ENCODE data around the gene STXBP3. TPM values are rescaled to one million over a fixed set of nuclear protein-coding genes. Genes with fewer than 3 reads are reported as not detected.
"Not testable (repeated sequence)": the region's sequence is repeated elsewhere in the genome, so short reads cannot be mapped to it uniquely, and the experiment has no call there.

The STXBP3 gene
- total and polyA plus RNA-seq, 2 donors (not counting 1 experiment from before 2014, with no cell fraction given) = 55.3 to 71.0 TPM

GRCh38 chr1:108701176-108701849 is 45.2 kb upstream of the STXBP3 start:
- DNase-seq (ENCODE audit: low read depth in 2 of 2) = no peak
- H3K27ac ChIP-seq (ENCODE audit: insufficient read depth, low read length) = no peak overlapping the region
- no peak overlapping the region for H3K9ac ChIP-seq (ENCODE audit: insufficient read depth, low read length)
- TF ChIP-seq EZH2 (IDR thresholded peaks at IDR 0.05; ENCODE audit: low read length, missing control alignments) (no peak), CTCF (conservative IDR thresholded peaks at IDR 0.05 in 1 of 2, IDR thresholded peaks at IDR 0.05 in 1 of 2; ENCODE audit: low read depth in 1 of 2, low read length in 2 of 2) (no peak)
- H3K27me3 ChIP-seq (ENCODE audit: control insufficient read depth, insufficient read depth, low read length) = no peaks in the 10 kb centered on the region
- H2AFZ ChIP-seq (ENCODE audit: low read length) = no peak overlapping the region
- H3K79me2 ChIP-seq (ENCODE audit: control insufficient read depth, insufficient read depth, low read length) = peaks cover 9% of the 10 kb centered on the region
- H3K9me3 ChIP-seq (ENCODE audit: control insufficient read depth, insufficient read depth, low read depth, low read length) = no peaks in the 10 kb centered on the region
- H4K20me1 ChIP-seq (ENCODE audit: control insufficient read depth, extremely low read depth, insufficient read depth, low read length) = no peaks in the 10 kb centered on the region
- H3K4me3 ChIP-seq (replicated peaks in 1 of 4; ENCODE audit: control extremely low read depth in 1 of 4, insufficient read depth in 1 of 4, low read depth in 3 of 4, low read length in 4 of 4) = no peak overlapping the region
- peaks cover 18% of the 10 kb centered on the region for H3K36me3 ChIP-seq (ENCODE audit: control insufficient read depth, insufficient read depth, low read length)
- H3K4me1 ChIP-seq (ENCODE audit: control insufficient read depth, extremely low read depth, insufficient read depth, low read length) = peaks cover 15% of the 10 kb centered on the region
- H3K4me2 ChIP-seq (ENCODE audit: extremely low read depth, insufficient read depth, low read length) = no peak overlapping the region

- H3K27ac ChIP-seq (ENCODE audit: insufficient read depth, low read length); H3K4me3 ChIP-seq (replicated peaks in 1 of 4; ENCODE audit: control extremely low read depth in 1 of 4, insufficient read depth in 1 of 4, low read depth in 3 of 4, low read length in 4 of 4); H3K9ac ChIP-seq (ENCODE audit: insufficient read depth, low read length); DNase-seq (ENCODE audit: low read depth in 2 of 2); H3K79me2 ChIP-seq (ENCODE audit: control insufficient read depth, insufficient read depth, low read length); H2AFZ ChIP-seq (ENCODE audit: low read length); H4K20me1 ChIP-seq (ENCODE audit: control insufficient read depth, extremely low read depth, insufficient read depth, low read length); H3K4me2 ChIP-seq (ENCODE audit: extremely low read depth, insufficient read depth, low read length); H3K27me3 ChIP-seq (ENCODE audit: control insufficient read depth, insufficient read depth, low read length); H3K9me3 ChIP-seq (ENCODE audit: control insufficient read depth, insufficient read depth, low read depth, low read length): not testable (repeated sequence)
- Histone ChIP-seq H3K36me3 (ENCODE audit: control insufficient read depth, insufficient read depth, low read length) (peaks cover 16% of the 10 kb centered on the region), H3K4me1 (ENCODE audit: control insufficient read depth, extremely low read depth, insufficient read depth, low read length) (peaks cover 15% of the 10 kb centered on the region)
Measured at GRCh38 chr1:108702109-108702508, 44.4 kb upstream of the STXBP3 start.

GRCh38 chr1:108703939-108704338 is 42.5 kb upstream of the STXBP3 start:
- no peak overlapping the region for H3K4me3 ChIP-seq (replicated peaks in 1 of 4; ENCODE audit: control extremely low read depth in 1 of 4, insufficient read depth in 1 of 4, low read depth in 3 of 4, low read length in 4 of 4)
- H3K4me1 ChIP-seq (ENCODE audit: control insufficient read depth, extremely low read depth, insufficient read depth, low read length) = peaks cover 15% of the 10 kb centered on the region
- peak overlapping the region; percentile 86 for H3K4me2 ChIP-seq (ENCODE audit: extremely low read depth, insufficient read depth, low read length)
- no peaks in the 10 kb centered on the region for H3K79me2 ChIP-seq (ENCODE audit: control insufficient read depth, insufficient read depth, low read length)
- H3K9me3 ChIP-seq (ENCODE audit: control insufficient read depth, insufficient read depth, low read depth, low read length) = no peaks in the 10 kb centered on the region
- no peak overlapping the region for H2AFZ ChIP-seq (ENCODE audit: low read length)
- no peaks in the 10 kb centered on the region for H3K27me3 ChIP-seq (ENCODE audit: control insufficient read depth, insufficient read depth, low read length)
- H3K9ac ChIP-seq (ENCODE audit: insufficient read depth, low read length) = no peak overlapping the region
- peak overlapping the region; percentile 26 for H3K27ac ChIP-seq (ENCODE audit: insufficient read depth, low read length)
- DNase-seq (ENCODE audit: low read depth in 2 of 2) = no peak
- no peak for TF ChIP-seq CTCF (conservative IDR thresholded peaks at IDR 0.05 in 1 of 2, IDR thresholded peaks at IDR 0.05 in 1 of 2; ENCODE audit: low read depth in 1 of 2, low read length in 2 of 2)
- TF ChIP-seq EZH2 (IDR thresholded peaks at IDR 0.05; ENCODE audit: low read length, missing control alignments) = no peak
- no peaks in the 10 kb centered on the region for H4K20me1 ChIP-seq (ENCODE audit: control insufficient read depth, extremely low read depth, insufficient read depth, low read length)
- peaks cover 13% of the 10 kb centered on the region for H3K36me3 ChIP-seq (ENCODE audit: control insufficient read depth, insufficient read depth, low read length)
